Measurements from ENCODE around the gene VDAC2.

DNA sequence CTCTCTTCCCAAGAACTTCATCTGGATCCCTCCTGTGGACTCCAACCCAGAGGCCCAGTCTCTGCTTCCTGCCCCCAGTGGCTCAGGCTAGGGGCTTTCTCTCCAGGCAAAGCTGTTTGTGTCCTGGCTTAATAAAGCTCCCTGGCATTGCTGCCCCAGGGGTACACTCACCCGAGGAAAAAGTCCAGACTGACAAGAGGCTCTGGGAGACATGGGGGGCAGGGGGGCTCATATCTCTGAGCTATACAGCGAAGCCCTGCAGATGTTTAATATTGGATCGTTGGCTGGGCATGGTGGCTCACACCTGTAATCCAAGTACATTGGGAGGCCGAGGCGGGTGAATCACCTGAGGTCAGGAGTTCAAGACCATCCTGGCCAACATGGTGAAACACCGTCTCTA is 35.9 kb downstream of the VDAC2 start:
- TF ChIP-seq, protein P1, sequence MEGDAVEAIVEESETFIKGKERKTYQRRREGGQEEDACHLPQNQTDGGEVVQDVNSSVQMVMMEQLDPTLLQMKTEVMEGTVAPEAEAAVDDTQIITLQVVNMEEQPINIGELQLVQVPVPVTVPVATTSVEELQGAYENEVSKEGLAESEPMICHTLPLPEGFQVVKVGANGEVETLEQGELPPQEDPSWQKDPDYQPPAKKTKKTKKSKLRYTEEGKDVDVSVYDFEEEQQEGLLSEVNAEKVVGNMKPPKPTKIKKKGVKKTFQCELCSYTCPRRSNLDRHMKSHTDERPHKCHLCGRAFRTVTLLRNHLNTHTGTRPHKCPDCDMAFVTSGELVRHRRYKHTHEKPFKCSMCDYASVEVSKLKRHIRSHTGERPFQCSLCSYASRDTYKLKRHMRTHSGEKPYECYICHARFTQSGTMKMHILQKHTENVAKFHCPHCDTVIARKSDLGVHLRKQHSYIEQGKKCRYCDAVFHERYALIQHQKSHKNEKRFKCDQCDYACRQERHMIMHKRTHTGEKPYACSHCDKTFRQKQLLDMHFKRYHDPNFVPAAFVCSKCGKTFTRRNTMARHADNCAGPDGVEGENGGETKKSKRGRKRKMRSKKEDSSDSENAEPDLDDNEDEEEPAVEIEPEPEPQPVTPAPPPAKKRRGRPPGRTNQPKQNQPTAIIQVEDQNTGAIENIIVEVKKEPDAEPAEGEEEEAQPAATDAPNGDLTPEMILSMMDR (IDR thresholded peaks at IDR 0.05): no peak
- no peak for TF ChIP-seq POLR2A (IDR thresholded peaks at IDR 0.05)

Data from esophagus squamous epithelium (tissue), 4 donors.